K562 (cell line): Measurements from ENCODE around the gene NR5A1. TPM values are rescaled to one million over a fixed set of nuclear protein-coding genes. Genes with fewer than 3 reads are reported as not detected.
A peak's percentile ranks its signal among the peaks of the same experiment; 100 is the strongest.

Source experiments
- ATAC-seq: fragments of 200-7000 bp; cut with Tn5 transposase; 3 replicates; pipeline ENCODE4 v1.9.1; 2020; ENCODE audit warnings: moderate library complexity
- BruUV-seq: library from RNA; stranded (reverse); fragments of 400-500 nt; replicated peaks from 2 replicates; lab custom pipeline; 2021; lab: Mats Ljungman, UMichigan
- CTCF ChIA-PET: fragments of 300-600 bp; formaldehyde crosslinking; extraction: SDS; loops from one replicate; lab custom pipeline; 2021; ENCODE audit warnings: low intra/inter-chr PET ratio; lab: Yijun Ruan, JAX
- POLR2A ChIA-PET: fragments of 300-600, 350-650 bp; sonication (Branson Sonifier 250); formaldehyde crosslinking; extraction: SDS; loops from one replicate; lab custom pipeline; 2021; ENCODE audit warnings: antibody characterized with exemption, inconsistent platforms; lab: Yijun Ruan, JAX
- DNase-seq, 4 experiments: peaks; one replicate each; pipeline versions ENCODE4 v3.0.0 to v3.0.0-alpha.2; 2011 to 2018; ENCODE audit warnings: low spot score in 3 of 4, mixed read lengths in 3 of 4; ENCODE audit errors: extremely low read depth in 1 of 4
- FAIRE-seq: peaks from 2 replicates; lab custom pipeline; 2011; peaks lifted over from hg19 to GRCh38; lab: Jason Lieb, UNC
- H2AFZ ChIP-seq: 2 replicates; pipeline ENCODE4 v1.6.0; 2011; ENCODE audit warnings: low read depth, low read length, control low read depth, inconsistent platforms
- H3K27ac ChIP-seq: fragments of 200-600 bp; 3 replicates; pipeline ENCODE4 v1.8.0; 2011; ENCODE audit warnings: low read depth, mild to moderate bottlenecking, control low read depth, inconsistent platforms, low read length, moderate library complexity, mixed read lengths; ENCODE audit errors: extremely low read depth
- H3K27me3 ChIP-seq, 2 experiments: fragments of 300-600 bp in 1 of 2; 2 replicates in 1 of 2; 3 replicates in 1 of 2; pipeline versions ENCODE4 v1.6.0 to v1.8.0; 2011; ENCODE audit warnings: inconsistent platforms in 2 of 2, low read length in 2 of 2, mild to moderate bottlenecking in 1 of 2, mixed read lengths in 1 of 2, moderate library complexity in 1 of 2; ENCODE audit not compliant: control insufficient read depth in 2 of 2, insufficient read depth in 2 of 2
- H3K36me3 ChIP-seq: fragments of 300-600 bp; 3 replicates; pipeline ENCODE4 v1.8.0; 2011; ENCODE audit warnings: mild to moderate bottlenecking, low read length, inconsistent platforms; ENCODE audit not compliant: control insufficient read depth, insufficient read depth
- H3K4me1 ChIP-seq, 2 experiments: fragments of 200-600 bp in 1 of 2; replicated peaks in 1 of 2; 2 replicates in 1 of 2; 3 replicates in 1 of 2; pipeline versions ENCODE4 v1.5.1 to v1.8.0; 2011; ENCODE audit warnings: inconsistent platforms in 2 of 2, low read length in 2 of 2, mild to moderate bottlenecking in 1 of 2, mixed read lengths in 1 of 2, moderate library complexity in 1 of 2; ENCODE audit not compliant: control insufficient read depth in 2 of 2, insufficient read depth in 2 of 2
- H3K4me2 ChIP-seq: 2 replicates; pipeline ENCODE4 v1.6.1; 2011; ENCODE audit warnings: low read length, control low read depth, inconsistent platforms, mixed read lengths; ENCODE audit not compliant: insufficient read depth
- H3K4me3 ChIP-seq: fragments of 200-600 bp; sonication (generic), shearing (Covaris generic); 2 replicates; pipeline ENCODE4 v1.5.1; 2016; ENCODE audit warnings: control low read depth, inconsistent platforms
- H3K79me2 ChIP-seq: fragments of 200-600 bp; 3 replicates; pipeline ENCODE4 v1.8.0; 2011; ENCODE audit warnings: low read length, inconsistent platforms; ENCODE audit not compliant: control insufficient read depth, insufficient read depth
- H3K9ac ChIP-seq, 2 experiments: 2 replicates each; pipeline versions ENCODE4 v1.6.0 to v1.6.1; 2011; ENCODE audit warnings: low read depth in 2 of 2, low read length in 2 of 2, control low read depth in 1 of 2, inconsistent platforms in 1 of 2, mild to moderate bottlenecking in 1 of 2, mixed read lengths in 1 of 2; ENCODE audit not compliant: insufficient read depth in 1 of 2
- H3K9me1 ChIP-seq: one replicate; pipeline ENCODE4 v1.6.0; 2011; ENCODE audit warnings: inconsistent platforms, mild to moderate bottlenecking, low read length, moderate library complexity; ENCODE audit not compliant: control insufficient read depth, insufficient read depth
- H3K9me3 ChIP-seq: replicated peaks from 2 replicates; pipeline ENCODE4 v1.5.1; 2011; ENCODE audit warnings: low read depth, low read length, inconsistent platforms; ENCODE audit not compliant: control insufficient read depth, insufficient read depth
- H4K20me1 ChIP-seq: replicated peaks from 2 replicates; pipeline ENCODE4 v1.6.1; 2011; ENCODE audit warnings: low read length, inconsistent platforms, mixed read lengths; ENCODE audit not compliant: control insufficient read depth, insufficient read depth
- ADNP ChIP-seq: fragments of 200-800 bp; sonication (Bioruptor generic); IDR thresholded peaks from 2 replicates; pipeline ENCODE4 v1.6.1; 2016; ENCODE audit warnings: missing genetic modification characterization, missing compliant biosample characterization
- BCOR ChIP-seq: fragments of 450-650 bp; IDR thresholded peaks from 2 replicates; pipeline ENCODE4 v1.6.1; 2016
- C11orf30 ChIP-seq: fragments of 450-650 bp; IDR thresholded peaks from 2 replicates; pipeline ENCODE4 v1.6.1; 2016; ENCODE audit warnings: low read depth, mild to moderate bottlenecking
- CC2D1A ChIP-seq: fragments of 450-650 bp; IDR thresholded peaks from 2 replicates; pipeline ENCODE4 v1.6.1; 2017; ENCODE audit warnings: mild to moderate bottlenecking
- ETV1 ChIP-seq: fragments of 450-650 bp; conservative IDR thresholded peaks from 2 replicates; pipeline ENCODE4 v1.6.1; 2016; ENCODE audit warnings: missing genetic modification characterization, control low read depth, low read depth, missing compliant biosample characterization
- HDAC2 ChIP-seq: fragments of 450-650 bp; IDR thresholded peaks from 2 replicates; pipeline ENCODE4 v1.6.1; 2016; ENCODE audit warnings: mild to moderate bottlenecking
- HLTF ChIP-seq: fragments of 450-650 bp; IDR thresholded peaks from 2 replicates; pipeline ENCODE4 v1.6.1; 2016
- HMG20B ChIP-seq: fragments of 250-450 bp; sonication (Bioruptor Pico); IDR thresholded peaks from 2 replicates; pipeline ENCODE4 v1.5.0; 2021; ENCODE audit warnings: mild to moderate bottlenecking
- LARP7 ChIP-seq: fragments of 450-650 bp; IDR thresholded peaks from 2 replicates; pipeline ENCODE4 v1.6.1; 2016
- MCM5 ChIP-seq: fragments of 450-650 bp; IDR thresholded peaks from 2 replicates; pipeline ENCODE4 v1.6.1; 2016; ENCODE audit warnings: low read depth
- NFE2 ChIP-seq: IDR thresholded peaks from 2 replicates; pipeline ENCODE4 v1.6.1; 2014; ENCODE audit warnings: antibody characterized with exemption, low read depth
- NFIX ChIP-seq: fragments of 250-450 bp; sonication (Bioruptor Pico); IDR thresholded peaks from 2 replicates; pipeline ENCODE4 v1.4.0; 2020; ENCODE audit warnings: low read depth, mild to moderate bottlenecking, moderate library complexity
- PHF21A ChIP-seq: fragments of 450-650 bp; IDR thresholded peaks from 2 replicates; pipeline ENCODE4 v1.6.1; 2017; ENCODE audit warnings: low read depth, borderline replicate concordance
- PHF8 ChIP-seq: fragments of 200-600 bp; sonication (generic); IDR thresholded peaks from 2 replicates; pipeline ENCODE4 v1.6.1; 2012; ENCODE audit warnings: mixed run types, mild to moderate bottlenecking, inconsistent platforms, low read length, moderate library complexity, borderline replicate concordance
- RCOR1 ChIP-seq, 2 experiments: IDR thresholded peaks; 2 replicates each; pipeline ENCODE4 v1.6.1; 2012; ENCODE audit warnings: low read depth in 2 of 2, low read length in 2 of 2, borderline replicate concordance in 1 of 2, improper control_type of control experiment in 1 of 2
- RNF219 ChIP-seq: fragments of 250-450 bp; sonication (Bioruptor Pico); IDR thresholded peaks from 2 replicates; pipeline ENCODE4 v1.5.0; 2022; ENCODE audit warnings: mild to moderate bottlenecking
- THRA ChIP-seq: fragments of 450-650 bp; IDR thresholded peaks from 2 replicates; pipeline ENCODE4 v1.6.1; 2017; ENCODE audit warnings: mild to moderate bottlenecking, moderate library complexity
- TRIM24 ChIP-seq, 2 experiments: fragments of 450-650 bp; IDR thresholded peaks; 2 replicates each; pipeline ENCODE4 v1.6.1; 2016
- ZBTB1 ChIP-seq: sonication (generic); formaldehyde crosslinking; IDR thresholded peaks from 2 replicates; pipeline ENCODE4 v1.8.1; 2023; ENCODE audit warnings: missing genetic modification reagents, low read depth, mild to moderate bottlenecking, borderline replicate concordance
- ZBTB9 ChIP-seq: fragments of 450-650 bp; formaldehyde crosslinking; IDR thresholded peaks from 2 replicates; pipeline ENCODE4 v1.4.0; 2020; ENCODE audit warnings: mild to moderate bottlenecking, moderate library complexity
- ZNF239 ChIP-seq: fragments of 250-450 bp; sonication (Bioruptor Pico); IDR thresholded peaks from 2 replicates; pipeline ENCODE4 v1.4.0; 2020; ENCODE audit warnings: mild to moderate bottlenecking
- ZNF311 ChIP-seq: fragments of 250-450 bp; sonication (Bioruptor Pico); IDR thresholded peaks from 2 replicates; pipeline ENCODE4 v1.4.0; 2020; ENCODE audit warnings: mild to moderate bottlenecking, moderate library complexity
- ZNF644 ChIP-seq: fragments of 200-800 bp; sonication (Bioruptor generic); IDR thresholded peaks from 2 replicates; pipeline ENCODE4 v1.6.1; 2016; ENCODE audit warnings: low read depth, missing genetic modification characterization, missing compliant biosample characterization
- ZNF77 ChIP-seq: fragments of 250-450 bp; sonication (Bioruptor Pico); IDR thresholded peaks from 2 replicates; pipeline ENCODE4 v1.5.0; 2020
- in situ Hi-C: fragments of 300-500 bp; cut with MboI; formaldehyde crosslinking; loops from 4 replicates; pipeline ENCODE4 v1.15.0; 2018; ENCODE audit warnings: inconsistent platforms, mixed read lengths
- intact Hi-C: fragments of 100-400 bp; cut with micrococcal nuclease; formaldehyde crosslinking; loops from 2 replicates; pipeline ENCODE4 v1.14.2; 2022
- polyA plus RNA-seq, 8 experiments: library from polyadenylated mRNA; depleted of rRNA in 4 of 8; stranded (reverse) in 5 of 8; unstranded in 3 of 8; fragments of >200 nt; fragmentation: Nextera tagmentation in 2 of 8; fragmentation: Illumina TruSeq in 1 of 8; extraction: Ambion mirVana in 2 of 8; extraction: Trizol in 1 of 8; gene quantifications; 2 replicates each; pipeline versions ENCODE4 v1.2.1 to v1.2.3, GENCODE V29; 2011 to 2014; ENCODE audit warnings: inconsistent platforms in 1 of 8, missing spikeins in 1 of 8
- total RNA-seq, 7 experiments: library from RNA; depleted of rRNA in 6 of 7; stranded (reverse); fragments of >200 nt in 6 of 7; fragmentation: Illumina TruSeq in 2 of 7; extraction: Trizol in 2 of 7; gene quantifications; 2 replicates each; pipeline versions ENCODE4 v1.2.1 to v1.2.3, GENCODE V29; 2011 to 2021; ENCODE audit warnings: low replicate concordance in 1 of 7

Gene NR5A1
- total and polyA plus RNA-seq, 9 of the 15 experiments (the other 6 are each of a cell fraction or from before 2014, with no cell fraction given): 0.11 to 0.32 (median 0.20) TPM; not detected in 6

- Histone ChIP-seq H2AFZ (no peak overlapping the region), H3K36me3 (no peaks in the 10 kb centered on the region), H3K9me3 (no peaks in the 10 kb centered on the region), H3K27me3 (peaks cover 12 to 36% of the 10 kb centered on the region in 2 experiments; a peak in 4 of 5 replicates), H3K4me3 (no peak overlapping the region), H3K79me2 (no peaks in the 10 kb centered on the region), H3K27ac (no peak overlapping the region), H3K9me1 (no peaks in the 10 kb centered on the region), H3K4me2 (no peak overlapping the region), H3K9ac (no peak overlapping the region), H3K4me1 (peaks cover 0 to 5% of the 10 kb centered on the region in 2 experiments; a peak in 2 of 5 replicates), H4K20me1 (no peaks in the 10 kb centered on the region; the same call in 1 of the 2 replicates)
- no peak for FAIRE-seq
- DNase-seq: no peak
- CTCF ChIA-PET: no interaction called here
- in situ Hi-C loops (no loop called here), intact Hi-C loops (no loop called here)
- POLR2A ChIA-PET: no interaction called here
- no TSS peak for BruUV-seq
- no peak for ATAC-seq
- TF ChIP-seq PHF21A: no peak
- no peak for TF ChIP-seq MCM5
- no peak for TF ChIP-seq ZNF239 (CRISPR knock-in tag)
- no peak for TF ChIP-seq RNF219
- TF ChIP-seq ZNF311 (CRISPR knock-in tag): no peak
- TF ChIP-seq ETV1 (tag): no peak
- no peak for TF ChIP-seq CC2D1A
- TF ChIP-seq ZBTB9 (CRISPR knock-in tag): no peak
- no peak for TF ChIP-seq HMG20B
- no peak for TF ChIP-seq NFIX (CRISPR knock-in tag)
- no peak for TF ChIP-seq HDAC2
- TF ChIP-seq NFE2: peak; percentile 49; the same call in 1 of the 2 replicates
- no peak for TF ChIP-seq THRA
- TF ChIP-seq HLTF: peak; percentile 89
- no peak for TF ChIP-seq TRIM24 (IDR thresholded peaks at IDR 0.05)
- TF ChIP-seq ADNP (tag): peak; percentile 57; the same call in 1 of the 2 replicates
- no peak for TF ChIP-seq LARP7
- no peak for TF ChIP-seq PHF8
- no peak for TF ChIP-seq C11orf30
- TF ChIP-seq ZNF77: no peak
- no peak for TF ChIP-seq ZNF644
- TF ChIP-seq ZBTB1: no peak
- TF ChIP-seq RCOR1 (IDR thresholded peaks at IDR 0.05; ENCODE audit: borderline replicate concordance in 1 of 2, low read depth in 2 of 2, low read length in 2 of 2): peak in 1 of 2 experiments; percentile 52; a peak in 1 of 4 replicates
- peak; percentile 72; the same call in 1 of the 2 replicates for TF ChIP-seq BCOR
Measured at GRCh38 chr9:124442379-124442778, 64.8 kb downstream of the NR5A1 start.
